IPS-15b (cell line): ENCODE measurements around the gene EXOC1.

Experiments
- H3K27me3 ChIP-seq: one replicate; pipeline ENCODE4 v1.6.1; 2013; ENCODE audit warnings: low read length; ENCODE audit not compliant: control insufficient read depth, insufficient read depth
- H3K36me3 ChIP-seq: one replicate; pipeline ENCODE4 v1.6.1; 2013; ENCODE audit warnings: low read length; ENCODE audit not compliant: control insufficient read depth, insufficient read depth
- H3K4me1 ChIP-seq: one replicate; pipeline ENCODE4 v1.6.1; 2013; ENCODE audit warnings: mild to moderate bottlenecking, low read length; ENCODE audit not compliant: control insufficient read depth, insufficient read depth
- H3K4me3 ChIP-seq: one replicate; pipeline ENCODE4 v1.5.1; 2013; ENCODE audit warnings: low read depth, low read length
- H3K9ac ChIP-seq: one replicate; pipeline ENCODE4 v1.6.1; 2013; ENCODE audit warnings: low read depth, mild to moderate bottlenecking, low read length
- H3K9me3 ChIP-seq: one replicate; pipeline ENCODE4 v1.6.1; 2013; ENCODE audit warnings: mild to moderate bottlenecking, low read length; ENCODE audit not compliant: control insufficient read depth, insufficient read depth

Gene EXOC1

GRCh38 chr4:55884093-55884850, 30.8 kb downstream of the EXOC1 start:
- no peaks in the 10 kb centered on the region for H3K4me1 ChIP-seq
- no peak overlapping the region for H3K9ac ChIP-seq
- H3K36me3 ChIP-seq, result no peaks in the 10 kb centered on the region
- H3K9me3 ChIP-seq, result no peaks in the 10 kb centered on the region
- no peak overlapping the region for H3K4me3 ChIP-seq
- H3K27me3 ChIP-seq, result no peaks in the 10 kb centered on the region

DNA sequence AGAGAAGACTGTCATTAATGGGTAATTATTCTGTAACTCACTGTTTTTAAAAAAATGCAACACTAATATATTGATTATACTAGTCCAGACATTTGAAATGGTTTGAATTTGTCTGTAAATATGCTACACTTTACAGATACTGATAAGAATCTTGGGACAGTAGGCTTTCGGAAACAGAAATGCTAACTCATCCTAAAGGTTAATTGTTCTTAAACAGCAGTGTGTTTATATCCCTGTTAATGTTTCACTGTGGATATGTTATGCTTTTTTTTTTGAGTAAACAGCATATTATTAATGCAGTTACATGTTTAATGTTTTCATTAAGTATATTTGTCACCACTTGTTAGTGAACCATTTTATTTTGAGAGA, 31.4 kb downstream of the EXOC1 start:
- Histone ChIP-seq H3K4me1 (no peaks in the 10 kb centered on the region), H3K4me3 (no peak overlapping the region), H3K9ac (no peak overlapping the region), H3K9me3 (no peaks in the 10 kb centered on the region), H3K27me3 (no peaks in the 10 kb centered on the region), H3K36me3 (no peaks in the 10 kb centered on the region)

DNA sequence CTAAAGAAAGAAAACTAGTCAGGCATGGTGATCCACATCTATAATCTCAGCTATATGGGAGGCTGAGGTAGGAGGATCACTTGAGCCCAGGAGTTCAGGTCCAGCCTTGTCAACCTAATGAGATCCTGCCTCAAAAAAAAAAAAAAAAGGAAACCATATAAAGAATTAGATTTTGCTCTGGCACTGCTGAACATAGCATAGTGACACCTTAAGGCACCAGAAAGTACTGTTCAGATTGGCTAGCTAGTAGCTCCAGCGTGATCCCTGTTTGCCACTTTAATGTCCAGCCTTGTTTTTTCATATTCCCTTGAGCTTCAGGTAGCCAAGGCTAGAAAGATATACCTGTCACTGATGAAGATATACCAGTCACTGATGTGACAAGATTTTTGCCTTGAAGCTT, 34.1 kb downstream of the EXOC1 start:
- Histone ChIP-seq H3K36me3 (no peaks in the 10 kb centered on the region), H3K27me3 (no peaks in the 10 kb centered on the region), H3K4me3 (no peak overlapping the region), H3K9me3 (no peaks in the 10 kb centered on the region), H3K9ac (no peak overlapping the region), H3K4me1 (no peaks in the 10 kb centered on the region)

DNA sequence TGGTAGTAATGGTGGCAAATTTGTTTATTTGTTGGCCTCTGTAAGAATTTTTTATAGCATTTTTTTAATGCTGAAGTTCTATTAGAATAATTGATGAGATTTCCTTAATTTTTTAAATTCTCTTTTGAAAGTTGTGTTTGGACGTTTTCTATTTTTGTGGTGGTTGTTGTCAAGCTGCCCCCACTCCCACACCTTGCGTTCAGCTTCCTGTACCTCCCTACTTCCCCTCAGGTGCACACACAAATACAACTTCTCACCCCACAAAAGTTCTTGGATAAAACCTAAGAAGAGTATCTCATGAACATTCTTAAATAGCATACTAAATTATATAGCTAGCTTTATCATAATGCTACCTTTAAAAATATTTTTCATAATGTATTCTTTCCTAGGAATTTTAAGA, 38.7 kb downstream of the EXOC1 start:
- Histone ChIP-seq H3K36me3 (no peaks in the 10 kb centered on the region), H3K27me3 (no peaks in the 10 kb centered on the region), H3K9ac (no peak overlapping the region), H3K9me3 (no peaks in the 10 kb centered on the region), H3K4me3 (no peak overlapping the region), H3K4me1 (no peaks in the 10 kb centered on the region)

DNA sequence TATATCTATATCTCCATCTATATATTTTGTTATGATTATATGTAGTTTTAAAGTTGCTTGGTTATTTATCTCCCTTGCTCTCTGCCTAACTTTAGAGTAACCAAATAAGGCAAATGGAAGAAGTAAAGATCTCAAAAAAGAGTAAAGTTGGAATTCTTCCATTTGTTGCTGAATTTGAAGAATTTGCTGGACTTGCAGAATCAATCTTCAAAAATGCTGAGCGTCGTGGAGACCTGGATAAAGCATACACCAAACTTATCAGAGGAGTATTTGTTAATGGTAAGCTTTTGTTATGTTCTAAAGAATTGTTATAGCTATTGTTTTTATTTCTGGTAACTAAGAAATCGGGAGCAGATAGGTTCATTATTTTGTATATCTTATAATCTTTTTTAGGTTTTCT, 43.2 kb downstream of the EXOC1 start:
- Histone ChIP-seq H3K9me3 (no peaks in the 10 kb centered on the region), H3K36me3 (no peaks in the 10 kb centered on the region), H3K27me3 (no peaks in the 10 kb centered on the region), H3K9ac (no peak overlapping the region), H3K4me1 (no peaks in the 10 kb centered on the region), H3K4me3 (no peak overlapping the region)

DNA sequence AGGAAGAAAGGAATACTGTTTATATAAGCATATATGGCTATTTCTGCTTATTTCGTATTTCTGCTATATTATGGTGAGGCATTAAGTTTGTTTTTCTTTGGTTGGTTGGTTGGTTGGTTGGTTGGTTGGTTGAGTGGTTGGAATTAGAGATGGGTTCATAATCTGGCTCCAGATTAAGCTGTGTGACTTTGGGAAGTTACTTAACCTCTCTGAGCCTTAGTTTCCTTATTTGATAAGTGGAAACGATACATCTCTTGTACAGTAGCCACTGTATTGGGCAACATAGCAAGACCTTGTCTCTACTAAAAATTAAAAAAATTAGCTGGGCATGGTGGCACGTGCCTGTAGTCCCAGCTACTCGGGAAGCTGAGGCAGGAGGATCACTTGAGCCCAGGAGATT, 49.2 kb downstream of the EXOC1 start:
- Histone ChIP-seq H3K4me1 (no peaks in the 10 kb centered on the region), H3K36me3 (no peaks in the 10 kb centered on the region), H3K9me3 (no peaks in the 10 kb centered on the region), H3K9ac (no peak overlapping the region), H3K4me3 (no peak overlapping the region), H3K27me3 (no peaks in the 10 kb centered on the region)

GRCh38 chr4:55903577-55903976, 50.1 kb downstream of the EXOC1 start:
- Histone ChIP-seq H3K9me3 (no peaks in the 10 kb centered on the region), H3K4me1 (no peaks in the 10 kb centered on the region), H3K9ac (no peak overlapping the region), H3K4me3 (no peak overlapping the region), H3K27me3 (no peaks in the 10 kb centered on the region), H3K36me3 (no peaks in the 10 kb centered on the region)

- Histone ChIP-seq H3K4me3 (no peak overlapping the region), H3K36me3 (no peaks in the 10 kb centered on the region), H3K4me1 (no peaks in the 10 kb centered on the region), H3K9ac (no peak overlapping the region), H3K27me3 (no peaks in the 10 kb centered on the region), H3K9me3 (no peaks in the 10 kb centered on the region)
Observed at GRCh38 chr4:55904576-55904975, 51.1 kb downstream of the EXOC1 start.

GRCh38 chr4:55906323-55906722, 52.9 kb downstream of the EXOC1 start:
- no peak overlapping the region for H3K9ac ChIP-seq
- no peak overlapping the region for H3K4me3 ChIP-seq
- no peaks in the 10 kb centered on the region for H3K27me3 ChIP-seq
- H3K9me3 ChIP-seq, result no peaks in the 10 kb centered on the region
- H3K4me1 ChIP-seq, result no peaks in the 10 kb centered on the region
- H3K36me3 ChIP-seq, result no peaks in the 10 kb centered on the region

DNA sequence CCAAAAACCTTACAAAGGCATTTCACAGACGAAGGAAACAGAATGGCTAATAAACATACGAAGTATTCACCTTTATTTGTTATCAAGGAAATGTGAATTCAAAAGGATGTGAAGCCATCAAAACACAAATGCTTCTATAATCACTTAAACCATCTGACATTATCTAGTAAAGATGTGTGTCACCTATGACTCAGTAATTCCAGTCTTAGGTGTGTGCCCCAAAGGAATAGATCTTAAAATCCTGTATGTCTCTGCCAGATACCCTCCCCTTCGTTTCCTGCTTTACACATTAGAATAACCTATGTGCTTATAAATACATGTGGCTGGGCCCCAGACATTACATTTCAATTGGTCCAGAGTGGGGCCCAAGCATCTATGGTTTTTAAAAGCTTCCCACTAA, 53.5 kb downstream of the EXOC1 start:
- no peaks in the 10 kb centered on the region for H3K9me3 ChIP-seq
- H3K4me1 ChIP-seq, result no peaks in the 10 kb centered on the region
- H3K9ac ChIP-seq, result no peak overlapping the region
- no peaks in the 10 kb centered on the region for H3K36me3 ChIP-seq
- no peaks in the 10 kb centered on the region for H3K27me3 ChIP-seq
- H3K4me3 ChIP-seq, result no peak overlapping the region

GRCh38 chr4:55907469-55907868, 54.0 kb downstream of the EXOC1 start:
- Histone ChIP-seq H3K9ac (no peak overlapping the region), H3K27me3 (no peaks in the 10 kb centered on the region), H3K9me3 (no peaks in the 10 kb centered on the region), H3K36me3 (no peaks in the 10 kb centered on the region), H3K4me3 (no peak overlapping the region), H3K4me1 (no peaks in the 10 kb centered on the region)

DNA sequence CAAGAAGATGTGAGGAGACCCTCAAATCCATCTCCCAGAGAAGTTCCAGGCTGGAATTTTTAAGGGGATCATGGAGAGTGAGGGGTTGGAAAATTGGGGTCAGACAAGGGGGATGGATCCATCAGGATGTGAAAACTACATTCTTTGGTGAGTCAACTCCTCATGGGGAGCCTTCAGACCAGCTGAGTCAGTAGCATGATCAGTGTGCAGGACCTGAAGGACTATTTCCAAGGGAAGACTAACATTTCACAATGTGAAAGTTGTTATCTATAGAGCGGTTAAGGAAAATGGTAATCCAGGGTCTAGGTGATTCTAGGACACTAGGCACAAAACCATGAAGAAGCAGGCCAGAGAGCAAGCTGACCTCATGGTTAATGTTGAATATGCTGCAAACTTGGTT, 56.7 kb downstream of the EXOC1 start:
- Histone ChIP-seq H3K27me3 (no peaks in the 10 kb centered on the region), H3K4me1 (no peaks in the 10 kb centered on the region), H3K4me3 (no peak overlapping the region), H3K9ac (no peak overlapping the region), H3K36me3 (no peaks in the 10 kb centered on the region), H3K9me3 (no peaks in the 10 kb centered on the region)
